Measurements from ENCODE around the gene USP1.
A peak's percentile ranks its signal among the peaks of the same experiment; 100 is the strongest.

The USP1 gene, protein sequence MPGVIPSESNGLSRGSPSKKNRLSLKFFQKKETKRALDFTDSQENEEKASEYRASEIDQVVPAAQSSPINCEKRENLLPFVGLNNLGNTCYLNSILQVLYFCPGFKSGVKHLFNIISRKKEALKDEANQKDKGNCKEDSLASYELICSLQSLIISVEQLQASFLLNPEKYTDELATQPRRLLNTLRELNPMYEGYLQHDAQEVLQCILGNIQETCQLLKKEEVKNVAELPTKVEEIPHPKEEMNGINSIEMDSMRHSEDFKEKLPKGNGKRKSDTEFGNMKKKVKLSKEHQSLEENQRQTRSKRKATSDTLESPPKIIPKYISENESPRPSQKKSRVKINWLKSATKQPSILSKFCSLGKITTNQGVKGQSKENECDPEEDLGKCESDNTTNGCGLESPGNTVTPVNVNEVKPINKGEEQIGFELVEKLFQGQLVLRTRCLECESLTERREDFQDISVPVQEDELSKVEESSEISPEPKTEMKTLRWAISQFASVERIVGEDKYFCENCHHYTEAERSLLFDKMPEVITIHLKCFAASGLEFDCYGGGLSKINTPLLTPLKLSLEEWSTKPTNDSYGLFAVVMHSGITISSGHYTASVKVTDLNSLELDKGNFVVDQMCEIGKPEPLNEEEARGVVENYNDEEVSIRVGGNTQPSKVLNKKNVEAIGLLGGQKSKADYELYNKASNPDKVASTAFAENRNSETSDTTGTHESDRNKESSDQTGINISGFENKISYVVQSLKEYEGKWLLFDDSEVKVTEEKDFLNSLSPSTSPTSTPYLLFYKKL

DNA sequence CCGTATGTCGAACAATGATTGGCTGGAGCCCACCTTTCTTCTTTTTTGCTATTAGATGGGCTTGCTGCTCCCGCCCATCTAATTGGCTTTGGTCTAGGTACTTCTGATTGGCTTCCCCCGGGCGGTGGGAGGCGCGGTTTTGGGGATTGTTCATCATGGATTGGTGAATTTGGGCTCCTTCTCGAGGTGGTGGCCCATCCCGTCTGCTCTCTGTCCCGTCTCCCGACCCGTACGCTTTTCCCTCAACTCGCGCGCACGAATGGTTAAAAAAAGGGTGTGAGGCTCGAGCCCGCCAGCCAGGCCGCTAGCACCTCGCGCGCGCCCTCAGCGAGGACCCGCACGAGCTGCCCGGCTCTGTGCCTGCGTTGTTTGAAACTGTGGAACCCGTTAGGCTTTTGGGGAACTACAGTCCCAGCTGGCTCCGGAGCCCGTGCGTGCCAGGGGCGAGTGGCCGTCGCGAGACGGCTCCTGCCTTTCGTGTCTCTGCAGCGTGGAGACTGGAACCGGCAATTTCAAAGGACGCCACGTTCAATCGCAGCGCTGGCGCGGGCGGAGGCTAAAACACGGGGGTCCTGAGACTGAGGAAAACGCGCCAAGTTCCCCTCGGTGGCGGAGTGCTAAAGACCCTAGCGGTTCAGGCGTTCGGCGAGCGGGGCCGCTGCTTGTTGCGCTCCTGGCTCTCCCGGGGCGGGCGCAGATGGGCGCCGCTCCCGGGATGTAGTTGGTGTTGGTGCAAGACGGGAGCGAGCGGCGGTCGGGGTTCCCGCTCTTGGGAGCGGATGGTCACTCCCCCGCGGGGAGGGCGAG, at the start of gene USP1:
Gene USP1 (plus strand): TSS at position 584 of the 807 bp plus-strand sequence. CDS start 2,819 bp downstream, outside the sequence.
- no peak for TF ChIP-seq CTCF (IDR thresholded peaks at IDR 0.05; ENCODE audit: low read depth, low read length)
- in situ Hi-C loops (cut with HindIII; ENCODE audit: low sequenced_read_pairs): no loop called here
- peak within 1 kb of the TSS; percentile 92 for H3K4me3 ChIP-seq (ENCODE audit: low read depth, low read length)
- DNase-seq (ENCODE audit: low read depth, low spot score): peak; percentile 100

- H3K4me3 ChIP-seq (ENCODE audit: low read depth, low read length): no peak overlapping the region
- TF ChIP-seq CTCF (IDR thresholded peaks at IDR 0.05; ENCODE audit: low read depth, low read length): no peak
- no peak for DNase-seq (ENCODE audit: low read depth, low spot score)
- in situ Hi-C loops (cut with HindIII; ENCODE audit: low sequenced_read_pairs): no loop called here
Observed at GRCh38 chr1:62389531-62389930, 47.3 kb upstream of the USP1 start.

GRCh38 chr1:62390071-62390470, 46.8 kb upstream of the USP1 start:
- in situ Hi-C loops (cut with HindIII; ENCODE audit: low sequenced_read_pairs): no loop called here
- no peak for DNase-seq (ENCODE audit: low read depth, low spot score)
- H3K4me3 ChIP-seq (ENCODE audit: low read depth, low read length): no peak overlapping the region
- no peak for TF ChIP-seq CTCF (IDR thresholded peaks at IDR 0.05; ENCODE audit: low read depth, low read length)

DNA sequence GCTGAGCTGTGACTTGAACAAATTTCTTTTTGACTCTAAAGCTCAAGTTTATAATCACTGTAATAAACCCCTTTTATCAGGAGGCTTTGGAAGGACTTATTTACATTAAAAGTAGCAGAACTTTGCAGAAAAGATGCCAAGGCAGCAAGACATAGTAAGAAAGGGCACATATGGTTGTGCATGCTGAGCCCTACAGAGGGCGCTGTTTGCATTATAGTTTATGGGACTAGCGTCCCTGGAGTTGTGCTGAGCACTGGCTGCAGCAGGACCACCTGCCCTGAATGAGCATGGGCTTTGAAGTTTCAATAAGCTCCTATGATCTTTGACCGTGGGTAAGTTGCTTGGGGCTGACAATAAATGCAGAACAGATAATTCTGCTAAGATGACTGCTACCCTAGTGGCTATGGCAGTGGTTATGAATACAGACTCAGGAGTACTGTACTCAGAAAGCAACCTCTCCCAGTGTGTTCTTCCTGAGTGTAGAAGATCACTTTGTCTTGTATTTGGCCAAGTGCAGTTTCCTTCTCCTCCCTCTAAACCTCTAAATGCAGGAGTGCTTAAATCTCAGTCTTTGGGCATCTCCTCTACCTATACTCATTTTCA, 45.4 kb upstream of the USP1 start:
- H3K4me3 ChIP-seq (ENCODE audit: low read depth, low read length): no peak overlapping the region
- no peak for DNase-seq (ENCODE audit: low read depth, low spot score)
- in situ Hi-C loops (cut with HindIII; ENCODE audit: low sequenced_read_pairs): no loop called here
- TF ChIP-seq CTCF (IDR thresholded peaks at IDR 0.05; ENCODE audit: low read depth, low read length): peak; percentile 50

- in situ Hi-C loops (cut with HindIII; ENCODE audit: low sequenced_read_pairs): no loop called here
- TF ChIP-seq CTCF (IDR thresholded peaks at IDR 0.05; ENCODE audit: low read depth, low read length): no peak
- DNase-seq (ENCODE audit: low read depth, low spot score): no peak
- no peak overlapping the region for H3K4me3 ChIP-seq (ENCODE audit: low read depth, low read length)
Observed at GRCh38 chr1:62392951-62393350, 43.9 kb upstream of the USP1 start.

- in situ Hi-C loops (cut with HindIII; ENCODE audit: low sequenced_read_pairs): no loop called here
- DNase-seq (ENCODE audit: low read depth, low spot score): no peak
- H3K4me3 ChIP-seq (ENCODE audit: low read depth, low read length): no peak overlapping the region
- no peak for TF ChIP-seq CTCF (IDR thresholded peaks at IDR 0.05; ENCODE audit: low read depth, low read length)
Observed at GRCh38 chr1:62394646-62395045, 42.2 kb upstream of the USP1 start.
